Mesendoderm (in vitro differentiated cells): ENCODE results near the gene GC.
"Not testable (repeated sequence)": the region's sequence is repeated elsewhere in the genome, so short reads cannot be mapped to it uniquely, and the experiment has no call there.

Experiments used
- DNase-seq: peaks from one replicate; pipeline ENCODE4 v3.0.0; 2013
- H2AK5ac ChIP-seq: 2 replicates; pipeline ENCODE4 v1.6.1; 2013; ENCODE audit warnings: low read length, inconsistent platforms
- H2BK120ac ChIP-seq: 2 replicates; pipeline ENCODE4 v1.6.1; 2013; ENCODE audit warnings: low read depth, mild to moderate bottlenecking, low read length, moderate library complexity, mixed read lengths
- H2BK15ac ChIP-seq: replicated peaks from 2 replicates; pipeline ENCODE4 v1.6.1; 2013; ENCODE audit warnings: low read depth, mild to moderate bottlenecking, moderate library complexity
- H2BK5ac ChIP-seq: 2 replicates; pipeline ENCODE4 v1.6.1; 2013; ENCODE audit warnings: low read length, inconsistent platforms
- H3K18ac ChIP-seq: 2 replicates; pipeline ENCODE4 v1.6.1; 2013; ENCODE audit warnings: mild to moderate bottlenecking, low read length, mixed read lengths
- H3K23ac ChIP-seq: one replicate; pipeline ENCODE4 v1.6.1; 2013; ENCODE audit warnings: low read length
- H3K27ac ChIP-seq: 2 replicates; pipeline ENCODE4 v1.5.1; 2013; ENCODE audit warnings: low read depth, mild to moderate bottlenecking, inconsistent platforms, low read length, moderate library complexity
- H3K27me3 ChIP-seq: 2 replicates; pipeline ENCODE4 v1.6.1; 2013; ENCODE audit warnings: low read length, control low read depth, mild to moderate bottlenecking, inconsistent platforms; ENCODE audit not compliant: insufficient read depth, poor library complexity
- H3K36me3 ChIP-seq: 2 replicates; pipeline ENCODE4 v1.6.1; 2013; ENCODE audit warnings: low read length, inconsistent platforms; ENCODE audit not compliant: control insufficient read depth, insufficient read depth
- H3K4ac ChIP-seq: one replicate; pipeline ENCODE4 v1.6.1; 2013; ENCODE audit warnings: low read depth, mild to moderate bottlenecking, low read length, moderate library complexity
- H3K4me1 ChIP-seq: 2 replicates; pipeline ENCODE4 v1.6.1; 2013; ENCODE audit warnings: low read depth, low read length, inconsistent platforms; ENCODE audit not compliant: control insufficient read depth
- H3K4me2 ChIP-seq: 2 replicates; pipeline ENCODE4 v1.6.1; 2013; ENCODE audit warnings: low read length
- H3K4me3 ChIP-seq: 2 replicates; pipeline ENCODE4 v1.5.1; 2013; ENCODE audit warnings: mild to moderate bottlenecking, low read length
- H3K56ac ChIP-seq: one replicate; pipeline ENCODE4 v1.6.1; 2013; ENCODE audit warnings: low read length
- H3K79me1 ChIP-seq: 2 replicates; pipeline ENCODE4 v1.6.1; 2013; ENCODE audit warnings: low read length, inconsistent platforms
- H3K79me2 ChIP-seq: 2 replicates; pipeline ENCODE4 v1.6.1; 2013; ENCODE audit warnings: mild to moderate bottlenecking, low read length; ENCODE audit not compliant: control insufficient read depth, insufficient read depth
- H3K9ac ChIP-seq: 2 replicates; pipeline ENCODE4 v1.6.1; 2013; ENCODE audit warnings: low read length, inconsistent platforms
- H4K5ac ChIP-seq: one replicate; pipeline ENCODE4 v1.6.1; 2013; ENCODE audit warnings: low read length
- H4K8ac ChIP-seq: one replicate; pipeline ENCODE4 v1.6.1; 2013; ENCODE audit warnings: low read depth, mild to moderate bottlenecking, control low read depth, low read length, moderate library complexity
- WGBS: extraction: QIAGEN DNeasy Blood & Tissue Kit; methylation state at CpG from one replicate; pipeline ENCODE4 v1.1.7; 2013; ENCODE audit warnings: low lambda C conversion rate, missing lambda C conversion rate; ENCODE audit not compliant: insufficient coverage; ENCODE audit errors: extremely low coverage; 5-methylcytosine and 5-hydroxymethylcytosine counted together

GC gene

GRCh38 chr4:71827826-71828225 is 43.9 kb upstream of the GC start:
- no peak overlapping the region for H3K4ac ChIP-seq
- WGBS = no CpG with 5 or more reads among the region's 4 CpGs
- no peaks in the 10 kb centered on the region for H3K4me1 ChIP-seq

GRCh38 chr4:71816676-71817303 is 32.9 kb upstream of the GC start:
- Histone ChIP-seq H3K27ac (no peak overlapping the region), H2BK120ac (no peak overlapping the region), H3K4me2 (no peak overlapping the region), H2BK5ac (no peak overlapping the region), H4K8ac (no peak overlapping the region), H2BK15ac (no peak overlapping the region), H3K18ac (no peak overlapping the region), H4K5ac (no peak overlapping the region), H3K4ac (no peak overlapping the region), H3K36me3 (no peaks in the 10 kb centered on the region), H3K79me1 (no peaks in the 10 kb centered on the region), H3K4me3 (no peak overlapping the region), H3K9ac (no peak overlapping the region), H3K79me2 (no peaks in the 10 kb centered on the region), H3K56ac (no peak overlapping the region), H3K23ac (no peak overlapping the region), H3K27me3 (no peaks in the 10 kb centered on the region), H3K4me1 (no peaks in the 10 kb centered on the region), H2AK5ac (no peak overlapping the region)
- WGBS = no CpG with 5 or more reads among the region's 4 CpGs
- no peak for DNase-seq

More at GRCh38 chr4:71827826-71828225, 43.9 kb upstream of the GC start:
- no peak overlapping the region for H2AK5ac ChIP-seq
- no peak overlapping the region for H3K9ac ChIP-seq
- no peak overlapping the region for H3K4me2 ChIP-seq
- H3K23ac ChIP-seq = no peak overlapping the region
- H4K8ac ChIP-seq = no peak overlapping the region
- no peak overlapping the region for H2BK120ac ChIP-seq
- H2BK15ac ChIP-seq = no peak overlapping the region
- peak overlapping the region; percentile 39 for H3K18ac ChIP-seq
- H4K5ac ChIP-seq = no peak overlapping the region
- H3K79me1 ChIP-seq = no peaks in the 10 kb centered on the region
- H3K79me2 ChIP-seq = no peaks in the 10 kb centered on the region
- no peak overlapping the region for H3K56ac ChIP-seq
- no peaks in the 10 kb centered on the region for H3K27me3 ChIP-seq
- DNase-seq = peak; percentile 32
- H3K4me3 ChIP-seq = no peak overlapping the region
- H3K36me3 ChIP-seq = no peaks in the 10 kb centered on the region
- H2BK5ac ChIP-seq = no peak overlapping the region
- H3K27ac ChIP-seq = no peak overlapping the region

GRCh38 chr4:71814433-71814832 is 30.6 kb upstream of the GC start:
- Histone ChIP-seq H2BK5ac (no peak overlapping the region), H2BK15ac (no peak overlapping the region), H3K4me1 (no peaks in the 10 kb centered on the region), H3K27ac (no peak overlapping the region), H3K27me3 (no peaks in the 10 kb centered on the region), H3K56ac (no peak overlapping the region), H3K4ac (no peak overlapping the region), H4K5ac (no peak overlapping the region), H2BK120ac (no peak overlapping the region), H3K4me3 (no peak overlapping the region), H3K79me2 (no peaks in the 10 kb centered on the region), H3K23ac (no peak overlapping the region), H3K4me2 (no peak overlapping the region), H3K9ac (no peak overlapping the region), H4K8ac (no peak overlapping the region), H3K36me3 (no peaks in the 10 kb centered on the region), H3K79me1 (no peaks in the 10 kb centered on the region), H2AK5ac (no peak overlapping the region), H3K18ac (no peak overlapping the region)
- DNase-seq = peak; percentile 63
- WGBS = no CpG with 5 or more reads among the region's 2 CpGs

- not testable (repeated sequence) for H3K9ac ChIP-seq, H3K4me3 ChIP-seq, H2BK15ac ChIP-seq, H3K18ac ChIP-seq, H2BK5ac ChIP-seq, H3K27ac ChIP-seq, H3K36me3 ChIP-seq, H3K4me1 ChIP-seq, H3K79me2 ChIP-seq, H3K4ac ChIP-seq, H3K79me1 ChIP-seq, H3K27me3 ChIP-seq, H3K4me2 ChIP-seq, H2BK120ac ChIP-seq, H2AK5ac ChIP-seq, H3K56ac ChIP-seq, H4K5ac ChIP-seq, H4K8ac ChIP-seq, H3K23ac ChIP-seq, DNase-seq
- WGBS = no CpG with 5 or more reads among the region's 1 CpG
Measured at GRCh38 chr4:71809805-71810204, 25.9 kb upstream of the GC start.

- H2AK5ac ChIP-seq = no peak overlapping the region
- H3K27me3 ChIP-seq = no peaks in the 10 kb centered on the region
- H2BK5ac ChIP-seq = no peak overlapping the region
- H3K4me1 ChIP-seq = no peaks in the 10 kb centered on the region
- no peak overlapping the region for H3K56ac ChIP-seq
- no peak overlapping the region for H4K8ac ChIP-seq
- DNase-seq = no peak
- no peak overlapping the region for H4K5ac ChIP-seq
- no CpG with 5 or more reads among the region's 3 CpGs for WGBS
- no peak overlapping the region for H3K4me2 ChIP-seq
- H3K9ac ChIP-seq = no peak overlapping the region
- no peak overlapping the region for H2BK15ac ChIP-seq
- H3K27ac ChIP-seq = no peak overlapping the region
- H3K23ac ChIP-seq = no peak overlapping the region
- no peak overlapping the region for H3K4ac ChIP-seq
- H3K36me3 ChIP-seq = no peaks in the 10 kb centered on the region
- H3K18ac ChIP-seq = no peak overlapping the region
- no peak overlapping the region for H3K4me3 ChIP-seq
- H3K79me2 ChIP-seq = no peaks in the 10 kb centered on the region
- no peaks in the 10 kb centered on the region for H3K79me1 ChIP-seq
- H2BK120ac ChIP-seq = no peak overlapping the region
Measured at GRCh38 chr4:71807469-71807868, 23.6 kb upstream of the GC start.

GRCh38 chr4:71805230-71805629 is 21.4 kb upstream of the GC start:
- not testable (repeated sequence) for H2BK5ac ChIP-seq, H3K79me1 ChIP-seq, H3K9ac ChIP-seq, DNase-seq, H3K4ac ChIP-seq, H3K27me3 ChIP-seq, H3K4me2 ChIP-seq, H3K36me3 ChIP-seq, H3K18ac ChIP-seq, H2BK120ac ChIP-seq, H3K23ac ChIP-seq, H3K27ac ChIP-seq, H4K8ac ChIP-seq, H4K5ac ChIP-seq, H2AK5ac ChIP-seq, H3K79me2 ChIP-seq, H2BK15ac ChIP-seq, H3K56ac ChIP-seq, H3K4me3 ChIP-seq, H3K4me1 ChIP-seq
- WGBS = no CpG with 5 or more reads among the region's 2 CpGs
